Activated CD8-positive, alpha-beta T cell treated with anti-CD3 and anti-CD28 coated beads for 36 hours (primary cell): ENCODE measurements around the gene SERPINB10. TPM values are rescaled to one million over a fixed set of nuclear protein-coding genes. Genes with fewer than 3 reads are reported as not detected.

Experiments
- ATAC-seq: fragments of 200-7000 bp; cut with Tn5 transposase; one replicate; pipeline ENCODE4 v1.10.0; 2021; ENCODE audit warnings: mild to moderate bottlenecking, moderate library complexity
- CTCF ChIA-PET: fragments of 350-600 bp; sonication (Branson Sonifier 250); formaldehyde crosslinking; loops from one replicate; lab custom pipeline; 2021; ENCODE audit warnings: antibody characterized with exemption; lab: Charles Lee
- POLR2A ChIA-PET: fragments of 350-600 bp; sonication (Branson Sonifier 250); formaldehyde crosslinking; loops from one replicate; lab custom pipeline; 2021; ENCODE audit warnings: antibody characterized with exemption; lab: Charles Lee
- DNase-seq: peaks from one replicate; pipeline ENCODE4 v3.0.0-alpha.2; 2020
- H3K27ac Mint-ChIP-seq: one replicate; pipeline ENCODE4 v1.8.0; 2021; ENCODE audit warnings: mild to moderate bottlenecking, mixed read lengths
- H3K27me3 Mint-ChIP-seq: one replicate; pipeline ENCODE4 v1.8.0; 2021; ENCODE audit warnings: mixed read lengths
- H3K36me3 Mint-ChIP-seq: one replicate; pipeline ENCODE4 v1.8.0; 2021; ENCODE audit warnings: low read depth, mixed read lengths
- H3K4me1 Mint-ChIP-seq: one replicate; pipeline ENCODE4 v1.8.0; 2021; ENCODE audit warnings: low read depth, mixed read lengths
- H3K4me3 Mint-ChIP-seq: one replicate; pipeline ENCODE4 v1.8.0; 2021; ENCODE audit warnings: mild to moderate bottlenecking, moderate library complexity, mixed read lengths
- H3K9me3 Mint-ChIP-seq: one replicate; pipeline ENCODE4 v1.8.0; 2021; ENCODE audit warnings: mixed read lengths
- intact Hi-C: fragments of 100-400 bp; cut with micrococcal nuclease; formaldehyde crosslinking; loops from one replicate; pipeline ENCODE4 v1.10.0; 2022
- total RNA-seq, 2 experiments: library from RNA; stranded (reverse); gene quantifications; one replicate each; pipeline ENCODE4 v1.2.3, GENCODE V29; 2021
- TF ChIP-seq, protein P1 (sequence below): fragments of 200-600 bp; IDR thresholded peaks from one replicate; pipeline ENCODE4 v1.8.0; 2022; ENCODE audit warnings: antibody characterized with exemption, mild to moderate bottlenecking

The SERPINB10 gene
- total RNA-seq, 2 experiments from 2014 or later: not detected

DNA sequence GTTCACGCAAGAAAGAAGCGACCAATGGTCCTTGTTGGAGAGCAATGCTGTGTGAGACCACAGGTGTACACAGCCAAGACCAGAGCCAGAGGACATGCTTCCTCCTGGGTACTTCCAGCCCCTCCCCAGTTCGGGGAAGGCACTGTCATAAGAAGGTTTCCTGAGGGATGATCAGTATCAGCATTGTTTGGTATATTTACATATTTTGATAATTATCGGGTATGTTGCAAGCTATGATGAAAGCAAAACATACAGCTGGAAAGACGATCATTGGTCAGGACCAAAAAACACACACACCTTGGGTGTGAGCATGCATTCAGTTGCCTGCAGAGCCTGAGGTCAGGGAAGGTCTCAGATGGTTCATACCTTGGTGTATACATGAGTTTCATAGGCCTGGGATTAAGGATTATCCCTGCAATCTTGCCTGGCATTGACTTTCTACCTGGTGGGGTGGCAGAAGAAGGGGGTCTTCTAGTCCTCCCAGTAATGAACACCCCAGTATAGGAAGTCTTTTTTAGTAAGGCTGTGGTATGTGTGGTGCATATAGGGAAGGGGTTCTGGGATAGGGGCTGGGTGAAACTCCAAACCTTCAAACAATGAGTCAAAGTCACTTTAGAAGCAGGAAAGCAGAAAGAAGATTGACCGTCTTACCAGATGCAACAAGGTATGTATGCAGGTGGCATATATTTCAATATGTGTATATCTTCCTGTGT, 17.4 kb upstream of the SERPINB10 start:
- H3K9me3 Mint-ChIP-seq: no peaks in the 10 kb centered on the region
- H3K27ac Mint-ChIP-seq: no peak overlapping the region
- H3K4me3 Mint-ChIP-seq: no peak overlapping the region
- H3K36me3 Mint-ChIP-seq: no peaks in the 10 kb centered on the region
- no peak for DNase-seq
- intact Hi-C loops: no loop called here
- ATAC-seq: no peak
- CTCF ChIA-PET: interaction anchor here (1.1 kb wide), 1 partner anchor 46 kb away, joined by 3 read pairs; no protein-coding TSS in a partner anchor
- peaks cover 2% of the 10 kb centered on the region for H3K4me1 Mint-ChIP-seq
- TF ChIP-seq, protein P1, sequence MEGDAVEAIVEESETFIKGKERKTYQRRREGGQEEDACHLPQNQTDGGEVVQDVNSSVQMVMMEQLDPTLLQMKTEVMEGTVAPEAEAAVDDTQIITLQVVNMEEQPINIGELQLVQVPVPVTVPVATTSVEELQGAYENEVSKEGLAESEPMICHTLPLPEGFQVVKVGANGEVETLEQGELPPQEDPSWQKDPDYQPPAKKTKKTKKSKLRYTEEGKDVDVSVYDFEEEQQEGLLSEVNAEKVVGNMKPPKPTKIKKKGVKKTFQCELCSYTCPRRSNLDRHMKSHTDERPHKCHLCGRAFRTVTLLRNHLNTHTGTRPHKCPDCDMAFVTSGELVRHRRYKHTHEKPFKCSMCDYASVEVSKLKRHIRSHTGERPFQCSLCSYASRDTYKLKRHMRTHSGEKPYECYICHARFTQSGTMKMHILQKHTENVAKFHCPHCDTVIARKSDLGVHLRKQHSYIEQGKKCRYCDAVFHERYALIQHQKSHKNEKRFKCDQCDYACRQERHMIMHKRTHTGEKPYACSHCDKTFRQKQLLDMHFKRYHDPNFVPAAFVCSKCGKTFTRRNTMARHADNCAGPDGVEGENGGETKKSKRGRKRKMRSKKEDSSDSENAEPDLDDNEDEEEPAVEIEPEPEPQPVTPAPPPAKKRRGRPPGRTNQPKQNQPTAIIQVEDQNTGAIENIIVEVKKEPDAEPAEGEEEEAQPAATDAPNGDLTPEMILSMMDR: no peak
- H3K27me3 Mint-ChIP-seq: peaks cover 11% of the 10 kb centered on the region
- POLR2A ChIA-PET: no interaction called here

DNA sequence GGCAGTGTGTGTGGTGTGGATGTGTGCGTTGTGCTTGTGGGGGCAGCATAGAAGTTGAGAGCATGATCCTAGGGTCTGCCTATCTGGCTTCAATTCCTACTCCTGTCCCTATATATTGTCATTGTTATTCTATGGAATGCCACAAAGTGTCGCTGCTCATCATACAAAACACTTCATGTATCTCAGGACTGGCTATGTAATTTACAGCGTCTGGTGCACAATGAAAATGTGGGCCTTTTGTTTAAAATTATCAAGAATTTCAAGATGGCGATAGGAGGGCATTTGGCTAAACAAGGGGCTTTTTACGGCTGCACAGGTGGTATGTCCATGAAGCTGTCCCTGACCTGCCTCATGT, 16.8 kb upstream of the SERPINB10 start:
- Mint-ChIP-seq H3K4me1 (peaks cover 2% of the 10 kb centered on the region), H3K36me3 (no peaks in the 10 kb centered on the region), H3K27ac (no peak overlapping the region), H3K27me3 (peaks cover 9% of the 10 kb centered on the region), H3K9me3 (no peaks in the 10 kb centered on the region), H3K4me3 (no peak overlapping the region)
- ChIA-PET POLR2A (no interaction called here), CTCF (interaction anchor here (1.1 kb wide), 1 partner anchor 45 kb away, joined by 3 read pairs; no protein-coding TSS in a partner anchor)
- TF ChIP-seq, protein P1: no peak
- ATAC-seq (no peak), DNase-seq (no peak)
- intact Hi-C loops: no loop called here

DNA sequence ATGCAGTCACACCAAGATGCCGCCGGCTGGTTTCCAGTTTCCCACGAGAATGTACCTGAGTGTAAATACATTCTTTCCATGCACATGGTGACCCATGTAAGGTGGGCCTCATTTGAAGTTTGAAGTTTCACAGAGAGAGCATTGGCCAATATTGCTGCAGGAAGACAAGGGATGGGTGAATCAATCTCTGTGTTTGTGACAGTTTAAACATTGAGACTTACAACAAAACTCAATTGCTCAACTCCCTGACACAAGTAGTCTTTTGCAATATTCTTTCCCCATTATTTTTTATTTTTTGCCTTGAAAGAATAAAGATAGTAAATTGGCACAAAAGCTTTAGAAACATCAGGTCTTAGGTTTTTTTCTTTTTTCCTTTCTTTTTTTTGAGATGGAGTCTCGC, 15.2 kb upstream of the SERPINB10 start:
- DNase-seq: no peak
- Mint-ChIP-seq H3K27me3 (peaks cover 8% of the 10 kb centered on the region), H3K4me1 (no peaks in the 10 kb centered on the region), H3K27ac (no peak overlapping the region), H3K9me3 (no peaks in the 10 kb centered on the region), H3K36me3 (no peaks in the 10 kb centered on the region), H3K4me3 (no peak overlapping the region)
- intact Hi-C loops: no loop called here
- ChIA-PET CTCF (no interaction called here), POLR2A (no interaction called here)
- TF ChIP-seq, protein P1: no peak
- no peak for ATAC-seq

DNA sequence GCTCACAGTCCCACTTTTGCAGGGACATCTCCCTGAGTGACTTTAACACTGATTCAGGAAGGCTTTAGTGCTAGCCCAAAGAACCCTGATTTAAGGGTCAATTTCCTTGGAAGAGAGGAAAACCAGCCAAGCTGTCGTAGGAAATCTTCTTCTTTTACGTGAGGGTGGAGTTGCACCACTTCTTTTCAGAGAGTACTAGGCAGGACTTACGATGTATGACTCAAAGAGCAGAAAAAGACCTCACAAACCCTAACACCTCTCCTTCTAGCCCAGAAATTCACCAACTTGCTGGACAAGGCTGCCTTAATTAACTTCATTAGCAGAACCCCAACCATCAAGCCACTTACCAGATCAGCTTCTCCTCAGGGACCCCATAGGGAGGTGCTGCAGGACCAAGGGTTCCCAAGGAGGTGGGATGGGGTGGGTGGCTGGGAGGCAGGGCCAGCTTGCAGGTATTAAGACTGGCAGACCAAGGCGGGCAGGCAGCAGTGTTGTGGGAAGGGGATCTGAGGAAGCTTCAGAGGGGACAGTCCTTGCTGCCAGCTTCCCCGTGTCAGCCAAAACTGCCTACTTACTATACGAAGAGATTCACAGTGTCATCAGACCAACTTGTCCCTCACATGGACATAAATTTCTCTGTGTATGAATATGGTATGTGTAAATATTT, 13.5 kb upstream of the SERPINB10 start:
- CTCF ChIA-PET: interaction anchor here (1.1 kb wide), 1 partner anchor 69 kb away, joined by 3 read pairs; no protein-coding TSS in a partner anchor
- no peak for ATAC-seq
- H3K27me3 Mint-ChIP-seq: peaks cover 8% of the 10 kb centered on the region
- no peak overlapping the region for H3K27ac Mint-ChIP-seq
- TF ChIP-seq, protein P1: no peak
- no peak for DNase-seq
- intact Hi-C loops: no loop called here
- H3K4me3 Mint-ChIP-seq: no peak overlapping the region
- POLR2A ChIA-PET: no interaction called here
- H3K36me3 Mint-ChIP-seq: no peaks in the 10 kb centered on the region
- no peaks in the 10 kb centered on the region for H3K9me3 Mint-ChIP-seq
- no peaks in the 10 kb centered on the region for H3K4me1 Mint-ChIP-seq

DNA sequence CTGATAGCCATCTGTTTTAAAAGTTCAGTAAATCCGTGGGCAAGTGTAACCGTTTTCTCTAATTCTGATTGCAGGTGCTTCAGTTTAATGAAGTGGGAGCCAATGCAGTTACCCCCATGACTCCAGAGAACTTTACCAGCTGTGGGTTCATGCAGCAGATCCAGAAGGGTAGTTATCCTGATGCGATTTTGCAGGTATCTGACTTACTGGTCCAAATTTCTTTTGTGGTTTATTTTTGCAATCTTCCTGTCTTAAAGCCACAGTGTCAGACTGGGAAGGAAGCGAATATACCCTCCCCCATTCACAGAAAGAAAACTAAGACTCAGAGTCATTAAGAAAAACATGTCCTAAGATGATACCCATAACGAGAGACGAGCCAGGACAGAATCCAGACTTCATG, 12.6 kb upstream of the SERPINB10 start:
- Mint-ChIP-seq H3K4me1 (no peaks in the 10 kb centered on the region), H3K27me3 (peaks cover 8% of the 10 kb centered on the region), H3K4me3 (no peak overlapping the region), H3K36me3 (no peaks in the 10 kb centered on the region), H3K9me3 (no peaks in the 10 kb centered on the region), H3K27ac (no peak overlapping the region)
- intact Hi-C loops: no loop called here
- ATAC-seq: no peak
- TF ChIP-seq, protein P1: no peak
- no peak for DNase-seq
- POLR2A ChIA-PET: no interaction called here
- CTCF ChIA-PET: interaction anchor here (1.1 kb wide), 2 partner anchors 41 to 68 kb away, joined by 3 to 4 read pairs; no protein-coding TSS in a partner anchor
